Neuronal stem cell (in vitro differentiated cells): ENCODE data around the gene H2BW1.
"Not testable (repeated sequence)": the region's sequence is repeated elsewhere in the genome, so short reads cannot be mapped to it uniquely, and the experiment has no call there.

Source experiments
- DNase-seq: peaks from one replicate; pipeline ENCODE4 v3.0.0-alpha.2; 2013; ENCODE audit warnings: low spot score
- H2AFZ ChIP-seq: one replicate; pipeline ENCODE4 v1.6.1; 2013; ENCODE audit warnings: mild to moderate bottlenecking, low read length, inconsistent platforms
- H2AK5ac ChIP-seq: 2 replicates; pipeline ENCODE4 v1.6.1; 2013; ENCODE audit warnings: low read depth, mild to moderate bottlenecking, inconsistent platforms, low read length, moderate library complexity, mixed read lengths
- H2BK120ac ChIP-seq: 2 replicates; pipeline ENCODE4 v1.6.1; 2013; ENCODE audit warnings: low read depth, mild to moderate bottlenecking, inconsistent platforms, low read length, moderate library complexity, mixed read lengths
- H2BK12ac ChIP-seq: one replicate; pipeline ENCODE4 v1.6.1; 2013; ENCODE audit warnings: low read length, inconsistent platforms
- H2BK15ac ChIP-seq: 2 replicates; pipeline ENCODE4 v1.6.1; 2013; ENCODE audit warnings: mild to moderate bottlenecking, low read length, inconsistent platforms, mixed read lengths
- H2BK5ac ChIP-seq: one replicate; pipeline ENCODE4 v1.6.1; 2013; ENCODE audit warnings: inconsistent platforms, mild to moderate bottlenecking, low read length, moderate library complexity
- H3K14ac ChIP-seq: one replicate; pipeline ENCODE4 v1.6.1; 2013; ENCODE audit warnings: low read length, inconsistent platforms
- H3K18ac ChIP-seq: 2 replicates; pipeline ENCODE4 v1.6.1; 2013; ENCODE audit warnings: low read length, inconsistent platforms
- H3K23ac ChIP-seq: 2 replicates; pipeline ENCODE4 v1.6.1; 2013; ENCODE audit warnings: low read depth, mild to moderate bottlenecking, mixed read lengths, low read length, inconsistent platforms; ENCODE audit not compliant: poor library complexity
- H3K27ac ChIP-seq: replicated peaks from 3 replicates; pipeline ENCODE4 v1.5.1; 2013; ENCODE audit warnings: low read length, inconsistent platforms
- H3K27me3 ChIP-seq, 3 experiments: 2 replicates each; pipeline ENCODE4 v1.6.1; 2013; ENCODE audit warnings: low read length in 3 of 3, mild to moderate bottlenecking in 2 of 3, inconsistent platforms in 1 of 3, low read depth in 1 of 3, mixed read lengths in 1 of 3, moderate library complexity in 1 of 3; ENCODE audit not compliant: control insufficient read depth in 3 of 3, insufficient read depth in 3 of 3
- H3K36me3 ChIP-seq, 2 donors: replicated peaks in 1 of 2; 2 replicates each; pipeline ENCODE4 v1.6.1; 2013; ENCODE audit warnings: low read length in 2 of 2; ENCODE audit not compliant: control insufficient read depth in 2 of 2, insufficient read depth in 2 of 2
- H3K4ac ChIP-seq: 2 replicates; pipeline ENCODE4 v1.6.1; 2013; ENCODE audit warnings: inconsistent platforms, mild to moderate bottlenecking, low read length, moderate library complexity
- H3K4me1 ChIP-seq, 2 donors: 1 replicate in 1 of 2; 2 replicates in 1 of 2; pipeline ENCODE4 v1.6.1; 2013; ENCODE audit warnings: low read length in 2 of 2, low read depth in 1 of 2; ENCODE audit not compliant: control insufficient read depth in 2 of 2, insufficient read depth in 1 of 2
- H3K4me2 ChIP-seq: one replicate; pipeline ENCODE4 v1.6.1; 2013; ENCODE audit warnings: mild to moderate bottlenecking, low read length, inconsistent platforms; ENCODE audit not compliant: insufficient read depth, poor library complexity, severe bottlenecking
- H3K4me3 ChIP-seq, 2 donors: 2 replicates each; pipeline ENCODE4 v1.5.1; 2013; ENCODE audit warnings: low read length in 2 of 2, mild to moderate bottlenecking in 2 of 2, inconsistent platforms in 1 of 2, moderate library complexity in 1 of 2
- H3K79me1 ChIP-seq: one replicate; pipeline ENCODE4 v1.6.1; 2013; ENCODE audit warnings: low read depth, mild to moderate bottlenecking, inconsistent platforms, low read length, moderate library complexity
- H3K9ac ChIP-seq: one replicate; pipeline ENCODE4 v1.6.1; 2013; ENCODE audit warnings: mild to moderate bottlenecking, low read depth, low read length, inconsistent platforms; ENCODE audit not compliant: poor library complexity
- H3K9me3 ChIP-seq, 2 donors: replicated peaks in 1 of 2; 2 replicates each; pipeline versions ENCODE3 to v1.6.1; 2013; ENCODE audit warnings: low read length in 2 of 2, mild to moderate bottlenecking in 2 of 2, inconsistent platforms in 1 of 2, low read depth in 1 of 2, mixed read lengths in 1 of 2, moderate library complexity in 1 of 2; ENCODE audit not compliant: control insufficient read depth in 2 of 2, insufficient read depth in 1 of 2
- H4K8ac ChIP-seq: one replicate; pipeline ENCODE4 v1.6.1; 2013; ENCODE audit warnings: low read depth, mild to moderate bottlenecking, inconsistent platforms, low read length, moderate library complexity
- H4K91ac ChIP-seq: one replicate; pipeline ENCODE4 v1.6.1; 2013; ENCODE audit warnings: low read length, low read depth, mild to moderate bottlenecking, inconsistent platforms; ENCODE audit not compliant: poor library complexity
- WGBS, 2 donors: extraction: QIAGEN DNeasy Blood & Tissue Kit; methylation state at CpG; one replicate each; pipeline ENCODE4 v1.1.7; 2013; ENCODE audit warnings: missing lambda C conversion rate in 2 of 2, mixed read lengths in 1 of 2; ENCODE audit not compliant: insufficient read length in 2 of 2, insufficient replicate concordance in 1 of 2; ENCODE audit errors: extremely low coverage in 2 of 2; 5-methylcytosine and 5-hydroxymethylcytosine counted together

H2BW1 gene

GRCh38 chrX:104015576-104015975, 2.1 kb upstream of the H2BW1 start:
- no CpG with 5 or more reads among the region's 8 CpGs for WGBS, 2 donors
- H2BK120ac ChIP-seq, H3K4me2 ChIP-seq: not testable (repeated sequence)

GRCh38 chrX:104013158-104013557, 350 bp downstream of the H2BW1 start:
- no CpG with 5 or more reads among the region's 24 CpGs for WGBS, 2 donors
- no peak overlapping the region for H4K8ac ChIP-seq
- no peak overlapping the region for H2BK12ac ChIP-seq
- no peak overlapping the region for H2BK15ac ChIP-seq
- no peak overlapping the region for H2AFZ ChIP-seq
- no peak overlapping the region for H3K9ac ChIP-seq
- H3K14ac ChIP-seq: no peak overlapping the region
- H2BK5ac ChIP-seq: no peak overlapping the region
- H2AK5ac ChIP-seq: no peak overlapping the region
- H3K27ac ChIP-seq: no peak overlapping the region
- no peaks in the 10 kb centered on the region for H3K79me1 ChIP-seq
- H2BK120ac ChIP-seq: no peak overlapping the region
- no peaks in the 10 kb centered on the region for H3K4me1 ChIP-seq
- no peaks in the 10 kb centered on the region for H3K9me3 ChIP-seq
- H3K23ac ChIP-seq: no peak overlapping the region
- H3K4me3 ChIP-seq: no peak overlapping the region
- no peaks in the 10 kb centered on the region for H3K36me3 ChIP-seq
- DNase-seq: no peak
- no peak overlapping the region for H3K4ac ChIP-seq
- H3K4me2 ChIP-seq: no peak overlapping the region
- peaks cover 0 to 9% (median 0%) of the 10 kb centered on the region in 3 experiments for H3K27me3 ChIP-seq
- H3K18ac ChIP-seq: no peak overlapping the region
- H4K91ac ChIP-seq: no peak overlapping the region

More at GRCh38 chrX:104015576-104015975, 2.1 kb upstream of the H2BW1 start:
- not testable (repeated sequence) for H3K18ac ChIP-seq, DNase-seq, H2AFZ ChIP-seq, H3K36me3 ChIP-seq, H3K27ac ChIP-seq, H2BK12ac ChIP-seq, H2BK5ac ChIP-seq, H3K9me3 ChIP-seq, H3K14ac ChIP-seq, H3K9ac ChIP-seq, H3K79me1 ChIP-seq, H3K4me3 ChIP-seq, H4K91ac ChIP-seq, H2BK15ac ChIP-seq, H3K27me3 ChIP-seq, H4K8ac ChIP-seq, H3K4me1 ChIP-seq, H3K4ac ChIP-seq, H3K23ac ChIP-seq, H2AK5ac ChIP-seq

DNA sequence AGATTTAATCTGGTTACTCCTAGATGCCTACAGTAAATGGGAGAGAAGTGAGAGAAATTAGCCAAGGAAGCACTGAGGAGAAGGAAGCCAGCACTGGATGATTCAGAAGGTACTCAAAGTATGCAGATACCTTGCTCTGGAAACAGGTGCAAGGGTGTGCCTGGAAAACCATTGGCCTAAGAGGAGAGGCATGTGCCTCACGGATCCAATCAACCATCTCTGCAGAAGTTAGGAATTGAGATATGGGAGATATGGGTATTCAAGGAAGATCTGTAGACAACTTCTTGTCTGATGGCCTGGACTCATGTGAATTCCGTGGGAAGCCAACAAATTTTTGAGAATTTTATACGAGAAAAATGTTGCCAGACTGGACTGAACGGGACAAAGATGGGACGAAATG, 4.7 kb downstream of the H2BW1 start:
- Histone ChIP-seq H2BK5ac (no peak overlapping the region), H4K91ac (no peak overlapping the region), H3K79me1 (no peaks in the 10 kb centered on the region), H3K4me1 (no peaks in the 10 kb centered on the region), H3K4me2 (no peak overlapping the region), H2BK15ac (no peak overlapping the region), H2BK120ac (no peak overlapping the region), H2AK5ac (no peak overlapping the region), H3K36me3 (no peaks in the 10 kb centered on the region), H3K4me3 (no peak overlapping the region), H2BK12ac (no peak overlapping the region), H3K4ac (no peak overlapping the region), H3K18ac (no peak overlapping the region), H3K9ac (no peak overlapping the region), H3K9me3 (no peaks in the 10 kb centered on the region), H3K27me3 (peaks cover 0 to 25% (median 0%) of the 10 kb centered on the region in 3 experiments), H3K14ac (no peak overlapping the region), H3K23ac (no peak overlapping the region), H3K27ac (no peak overlapping the region), H4K8ac (no peak overlapping the region), H2AFZ (no peak overlapping the region)
- WGBS, 2 donors: no CpG with 5 or more reads among the region's 5 CpGs
- DNase-seq: no peak

DNA sequence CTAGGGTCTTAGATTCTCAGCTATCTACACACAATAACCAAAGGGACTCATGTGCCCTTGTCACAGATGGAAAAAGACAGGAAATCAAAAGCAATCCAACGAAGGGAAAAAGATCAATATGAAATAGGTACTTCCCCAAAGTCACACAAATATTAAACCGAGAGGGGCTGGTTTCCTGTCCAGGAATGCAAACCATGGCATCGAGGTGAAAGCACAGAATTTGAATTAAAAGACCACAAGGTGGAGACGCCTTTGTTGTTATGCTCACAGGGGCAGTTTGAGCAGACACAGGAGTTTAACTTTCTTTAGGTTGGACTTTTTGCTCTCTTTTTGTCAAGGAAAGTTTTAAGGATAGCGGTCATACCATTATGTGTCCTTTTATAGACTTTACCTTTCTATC, 14.3 kb downstream of the H2BW1 start:
- no peak overlapping the region for H2BK12ac ChIP-seq
- H3K4ac ChIP-seq: no peak overlapping the region
- DNase-seq: no peak
- H4K91ac ChIP-seq: no peak overlapping the region
- H3K27me3 ChIP-seq: peaks cover 0 to 44% (median 0%) of the 10 kb centered on the region in 3 experiments
- H2BK120ac ChIP-seq: no peak overlapping the region
- no CpG with 5 or more reads among the region's 5 CpGs for WGBS, 2 donors
- H3K4me3 ChIP-seq: no peak overlapping the region
- no peak overlapping the region for H3K18ac ChIP-seq
- H2BK5ac ChIP-seq: no peak overlapping the region
- H3K23ac ChIP-seq: no peak overlapping the region
- H2BK15ac ChIP-seq: no peak overlapping the region
- H3K36me3 ChIP-seq: no peaks in the 10 kb centered on the region
- H3K4me1 ChIP-seq: no peaks in the 10 kb centered on the region
- H3K27ac ChIP-seq: no peak overlapping the region
- no peaks in the 10 kb centered on the region for H3K9me3 ChIP-seq
- no peak overlapping the region for H3K9ac ChIP-seq
- H3K14ac ChIP-seq: no peak overlapping the region
- no peaks in the 10 kb centered on the region for H3K79me1 ChIP-seq
- no peak overlapping the region for H4K8ac ChIP-seq
- no peak overlapping the region for H2AK5ac ChIP-seq
- no peak overlapping the region for H3K4me2 ChIP-seq
- H2AFZ ChIP-seq: no peak overlapping the region
